Left ventricle myocardium inferior (tissue), 1 donor: Measurements from ENCODE around the gene ELP4. TPM values are rescaled to one million over a fixed set of nuclear protein-coding genes. Genes with fewer than 3 reads are reported as not detected.

Source experiments
- DNase-seq: peaks from one replicate; pipeline ENCODE4 v3.0.0-alpha.2; 2020
- H3K27ac ChIP-seq: fragments of 200-600 bp; replicated peaks from 2 replicates; pipeline ENCODE4 v1.8.0; 2021
- H3K27me3 ChIP-seq: fragments of 200-600 bp; 2 replicates; pipeline ENCODE4 v1.8.0; 2021; ENCODE audit warnings: low read depth
- H3K36me3 ChIP-seq: fragments of 200-600 bp; 2 replicates; pipeline ENCODE4 v1.8.0; 2021
- H3K4me1 ChIP-seq: fragments of 200-600 bp; 2 replicates; pipeline ENCODE4 v1.8.0; 2021
- H3K4me3 ChIP-seq: fragments of 200-600 bp; 2 replicates; pipeline ENCODE4 v1.8.0; 2021; ENCODE audit warnings: mild to moderate bottlenecking, moderate library complexity
- H3K9me3 ChIP-seq: fragments of 200-600 bp; replicated peaks from 2 replicates; pipeline ENCODE4 v1.8.0; 2021
- CTCF ChIP-seq: fragments of 200-600 bp; IDR thresholded peaks from 2 replicates; pipeline ENCODE4 v1.8.0; 2021; ENCODE audit warnings: antibody characterized with exemption, mild to moderate bottlenecking, borderline replicate concordance
- intact Hi-C: fragments of 100-400 bp; cut with micrococcal nuclease; formaldehyde crosslinking; loops from one replicate; pipeline ENCODE4 v1.11.0; 2022
- total RNA-seq: library from RNA; stranded (reverse); fragmentation: NEBNext Ultra II Directional; extraction: Animal tissue kit (Norgen Biotek cat#: 25700); gene quantifications from one replicate; pipeline ENCODE4 v1.2.1, GENCODE V29; 2021
- donor health status: DM: no; HTN: yes; CAD: no; lungs with severe emphysema.

Gene ELP4
- total RNA-seq, 1 donor from 2014 or later, result 13.6 TPM

DNA sequence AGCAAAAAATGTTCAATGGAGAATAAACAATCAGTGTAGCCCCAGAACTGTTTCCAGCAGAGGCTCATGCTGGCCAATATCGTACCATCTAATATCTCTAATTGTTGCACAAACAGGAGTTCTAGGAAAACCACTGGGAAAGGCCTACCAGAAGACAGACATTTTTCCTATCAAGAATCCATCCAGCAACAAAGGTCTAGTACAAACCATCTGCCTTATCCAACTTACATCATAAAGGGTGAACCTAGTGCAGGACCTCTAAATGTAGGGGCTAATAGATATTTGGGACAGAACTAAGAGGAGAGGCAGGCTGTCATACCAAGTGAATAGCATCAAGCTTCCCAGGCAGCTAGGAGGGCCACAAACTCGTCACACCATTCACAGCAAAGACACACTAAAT, 282.9 kb downstream of the ELP4 start:
- Histone ChIP-seq H3K4me1 (peaks cover 4% of the 10 kb centered on the region), H3K9me3 (no peaks in the 10 kb centered on the region), H3K4me3 (no peak overlapping the region), H3K36me3 (no peaks in the 10 kb centered on the region), H3K27me3 (peaks cover 58% of the 10 kb centered on the region), H3K27ac (no peak overlapping the region)
- intact Hi-C loops, result no loop called here
- DNase-seq, result no peak
- TF ChIP-seq CTCF, result no peak

- H3K27ac ChIP-seq, result no peak overlapping the region
- TF ChIP-seq CTCF, result no peak
- H3K4me1 ChIP-seq, result peaks cover 12% of the 10 kb centered on the region
- no peaks in the 10 kb centered on the region for H3K36me3 ChIP-seq
- no peaks in the 10 kb centered on the region for H3K9me3 ChIP-seq
- no peak overlapping the region for H3K4me3 ChIP-seq
- DNase-seq, result no peak
- intact Hi-C loops, result no loop called here
- peaks cover 66% of the 10 kb centered on the region for H3K27me3 ChIP-seq
These were observed 283.7 kb downstream of the ELP4 start for GRCh38 chr11:31793264-31793663.

DNA sequence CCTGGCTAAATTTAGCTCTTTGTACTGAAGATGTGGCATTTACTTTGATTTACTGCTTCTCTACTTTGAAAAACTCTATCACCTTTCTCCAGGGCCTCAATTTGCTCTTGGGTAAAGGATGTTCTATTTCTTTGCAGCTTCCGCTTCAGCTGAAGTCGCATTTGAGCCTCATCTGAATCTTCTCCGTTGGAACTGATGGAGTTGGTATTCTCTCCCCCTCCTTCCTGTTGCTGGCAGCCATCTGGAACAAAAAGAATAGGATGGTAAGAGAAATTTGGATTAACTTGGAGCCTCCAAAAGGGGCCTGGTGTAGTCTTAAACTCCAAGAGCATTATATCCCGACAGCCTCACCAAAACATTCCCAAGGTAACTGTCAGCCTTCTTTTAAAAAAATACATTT, 285.0 kb downstream of the ELP4 start:
- H3K27ac ChIP-seq, result no peak overlapping the region
- no peaks in the 10 kb centered on the region for H3K9me3 ChIP-seq
- peaks cover 24% of the 10 kb centered on the region for H3K4me1 ChIP-seq
- no peaks in the 10 kb centered on the region for H3K36me3 ChIP-seq
- TF ChIP-seq CTCF, result no peak
- peaks cover 79% of the 10 kb centered on the region for H3K27me3 ChIP-seq
- no peak overlapping the region for H3K4me3 ChIP-seq
- no peak for DNase-seq
- intact Hi-C loops, result no loop called here

DNA sequence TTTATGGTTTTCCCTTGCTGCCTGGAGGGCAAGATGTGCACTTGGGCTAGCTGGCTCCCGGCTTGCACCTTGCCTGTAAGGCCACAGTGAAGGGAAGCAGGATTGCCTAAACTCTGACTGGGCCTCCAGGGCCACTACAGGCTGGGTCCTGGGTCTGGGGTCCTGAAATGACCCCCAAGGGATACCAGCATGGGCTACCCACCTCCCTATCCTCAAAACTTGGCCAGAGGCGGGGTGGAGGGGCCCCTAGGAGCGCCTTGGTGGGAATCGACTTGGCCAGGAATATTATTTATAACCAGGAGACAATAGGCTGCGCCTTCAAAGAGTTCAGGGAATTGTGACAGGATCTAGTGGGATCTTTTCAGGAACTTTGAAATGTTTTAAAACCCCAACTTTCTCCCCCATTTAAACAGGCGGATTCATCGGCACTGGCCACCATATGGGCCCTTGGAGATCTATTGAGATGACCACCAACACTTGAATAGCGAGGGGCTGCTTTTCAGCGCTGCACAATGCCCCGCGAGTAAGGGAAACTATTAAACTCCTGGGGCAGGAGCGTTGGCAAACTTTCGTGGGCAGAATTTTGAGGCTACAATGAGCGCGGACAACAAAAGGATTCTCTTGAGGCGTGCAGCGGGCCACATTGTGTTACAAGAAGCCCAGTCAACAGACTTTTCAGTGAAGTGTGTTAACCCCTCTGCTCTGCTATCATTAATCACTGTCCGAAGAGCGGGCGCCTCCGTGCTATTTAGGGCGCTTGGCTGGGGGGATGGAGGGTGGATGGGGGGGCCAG, 286.3 kb downstream of the ELP4 start:
- DNase-seq, result no peak
- Histone ChIP-seq H3K9me3 (no peaks in the 10 kb centered on the region), H3K36me3 (no peaks in the 10 kb centered on the region), H3K27ac (no peak overlapping the region), H3K27me3 (peaks cover 84% of the 10 kb centered on the region), H3K4me3 (no peak overlapping the region), H3K4me1 (peaks cover 30% of the 10 kb centered on the region)
- no peak for TF ChIP-seq CTCF
- intact Hi-C loops, result no loop called here

DNA sequence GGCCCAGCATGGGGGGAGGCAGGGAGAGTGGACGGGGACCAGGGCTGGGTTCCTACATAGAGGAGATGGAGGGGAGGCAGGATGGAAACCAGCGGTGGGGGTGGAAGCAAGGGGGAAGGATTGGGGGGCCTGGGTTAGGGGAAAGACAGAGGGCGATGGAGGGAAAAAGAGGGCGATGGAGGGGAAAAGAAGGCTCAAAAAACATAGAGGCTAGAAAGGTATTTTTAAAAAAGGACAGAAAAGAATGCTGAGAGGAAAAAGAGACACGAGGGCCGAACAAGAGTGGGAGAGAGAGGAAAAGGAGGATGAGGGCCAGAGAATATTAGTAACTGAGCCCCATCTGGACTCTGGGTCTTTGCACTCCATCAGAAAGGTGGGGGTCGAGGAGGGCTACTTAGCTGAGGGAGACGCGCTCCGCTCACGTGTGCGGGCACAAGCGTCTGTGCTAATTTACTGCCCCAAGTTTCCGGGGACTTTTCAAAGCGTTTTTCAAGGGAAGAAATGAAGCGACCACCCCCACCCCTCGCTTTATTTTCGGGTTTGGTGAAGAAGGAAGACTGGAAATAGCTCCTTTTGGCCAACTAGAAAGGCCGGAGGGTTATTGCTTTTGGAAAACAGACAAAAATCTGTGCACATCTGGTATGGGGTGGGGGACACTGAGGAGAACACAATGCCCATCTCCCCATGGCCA, 287.1 kb downstream of the ELP4 start:
- DNase-seq, result no peak
- intact Hi-C loops, result no loop called here
- peaks cover 84% of the 10 kb centered on the region for H3K27me3 ChIP-seq

More for the DNA sequence above, 287.1 kb downstream of the ELP4 start:
- no peak overlapping the region for H3K27ac ChIP-seq
- TF ChIP-seq CTCF, result no peak
- no peaks in the 10 kb centered on the region for H3K9me3 ChIP-seq
- H3K4me3 ChIP-seq, result no peak overlapping the region
- H3K36me3 ChIP-seq, result no peaks in the 10 kb centered on the region
- H3K4me1 ChIP-seq, result peaks cover 30% of the 10 kb centered on the region
